Urinary bladder (tissue), 4 donors: ENCODE results near the gene OR6C65. TPM values are rescaled to one million over a fixed set of nuclear protein-coding genes. Genes with fewer than 3 reads are reported as not detected.
"Not testable (repeated sequence)": the region's sequence is repeated elsewhere in the genome, so short reads cannot be mapped to it uniquely, and the experiment has no call there.

ENCODE experiments used
- DNase-seq: peaks from one replicate; pipeline ENCODE4 v3.0.0-alpha.2; 2015; ENCODE audit errors: extremely low spot score
- H3K27ac ChIP-seq: one replicate; pipeline ENCODE4 v1.5.1; 2013; ENCODE audit warnings: low read depth, mild to moderate bottlenecking, moderate library complexity
- H3K36me3 ChIP-seq: one replicate; pipeline ENCODE4 v1.6.1; 2013; ENCODE audit warnings: mild to moderate bottlenecking, moderate library complexity; ENCODE audit not compliant: insufficient read depth
- H3K4me1 ChIP-seq: one replicate; pipeline ENCODE4 v1.6.1; 2013; ENCODE audit warnings: mild to moderate bottlenecking, moderate library complexity; ENCODE audit not compliant: insufficient read depth
- H3K4me3 ChIP-seq: one replicate; pipeline ENCODE4 v1.5.1; 2013; ENCODE audit warnings: low read depth, low read length
- WGBS: extraction: QIAGEN DNeasy Blood & Tissue Kit; methylation state at CpG from one replicate; pipeline ENCODE4 v1.1.7; 2013; 5-methylcytosine and 5-hydroxymethylcytosine counted together
- polyA plus RNA-seq: library from polyadenylated mRNA; stranded (reverse); fragments of 200-250 nt; gene quantifications from one replicate; pipeline ENCODE4 v1.2.3, GENCODE V29; 2013
- total RNA-seq: library from RNA; depleted of rRNA; stranded (reverse); fragments of >200 nt; gene quantifications from one replicate; pipeline ENCODE4 v1.2.3, GENCODE V29; 2014
- donor health status: healthy with polysubstance abuse.
- donor health status: healthy.

Gene OR6C65
- total RNA-seq (not detected), polyA plus RNA-seq (not detected)

DNA sequence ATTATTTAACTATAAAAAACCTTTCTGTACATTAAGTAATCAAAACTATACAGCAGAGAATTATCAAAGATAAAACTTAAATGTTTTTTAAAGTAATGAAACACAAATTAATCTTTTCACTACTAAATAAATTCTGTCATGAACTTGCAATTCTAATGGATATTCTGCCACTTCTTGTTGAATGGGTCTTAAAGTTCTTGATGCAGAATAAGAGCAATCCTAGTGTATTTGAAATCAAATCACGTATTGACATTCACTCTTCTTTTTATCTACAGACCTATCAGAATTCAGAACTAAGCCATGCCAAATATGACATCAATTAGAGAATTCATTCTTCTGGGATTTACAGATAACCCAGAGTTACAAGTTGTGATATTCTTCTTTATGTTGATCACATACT, at the start of gene OR6C65:
OR6C65 (plus strand) TSS at position 301 of the 400 bp plus-strand sequence; CDS start at position 301, 0 bp downstream.
- Histone ChIP-seq H3K27ac (no peak within 1 kb of the TSS), H3K4me1 (no peaks in the 10 kb centered on the region), H3K4me3 (no peak within 1 kb of the TSS), H3K36me3 (no peaks in the 10 kb centered on the region)
- no peak for DNase-seq
- 83% methylated on average over 1 of the region's 1 CpG for WGBS

DNA sequence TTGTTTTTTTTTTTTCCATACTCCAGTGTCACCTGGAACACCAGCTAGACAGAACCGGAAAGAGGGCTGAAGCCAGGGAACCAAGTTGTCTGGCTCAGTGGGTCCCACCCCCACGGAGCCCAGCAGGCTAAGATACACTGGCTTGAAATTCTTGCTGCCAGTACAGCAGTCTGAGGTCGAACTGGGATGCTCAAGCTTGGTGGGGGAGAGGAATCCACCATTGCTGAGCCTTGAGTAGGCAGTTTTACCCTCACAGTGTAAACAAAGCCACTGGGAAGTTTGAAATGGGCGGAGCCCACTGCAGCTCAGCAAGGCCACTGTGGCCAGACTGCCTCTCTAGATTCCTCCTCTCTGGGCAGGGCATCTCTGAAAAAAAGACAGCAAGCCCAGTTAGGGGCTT, 45.0 kb upstream of the OR6C65 start:
- not testable (repeated sequence) for H3K4me3 ChIP-seq, H3K4me1 ChIP-seq, DNase-seq, H3K27ac ChIP-seq, H3K36me3 ChIP-seq
- WGBS, result 60% methylated on average over 4 of the region's 4 CpGs

DNA sequence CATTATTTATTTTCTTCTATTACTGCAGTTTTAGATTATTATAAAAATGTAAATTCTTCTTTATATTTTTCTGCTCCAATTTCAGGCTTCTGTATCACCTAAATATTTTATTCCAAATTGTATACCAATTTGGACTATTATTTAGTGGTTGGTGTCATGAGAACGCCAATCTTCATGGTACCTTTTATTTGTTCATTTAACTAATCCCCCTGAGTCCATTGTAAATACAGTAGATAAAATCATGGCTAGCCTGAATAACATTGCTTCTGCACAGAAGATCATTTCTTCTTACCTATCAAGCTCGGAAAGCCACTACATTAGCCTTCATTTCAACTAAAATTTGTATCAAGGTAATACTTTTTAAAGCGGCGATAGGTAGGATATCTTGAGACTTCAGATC, 37.7 kb upstream of the OR6C65 start, which contains the start of gene OR6C75:
OR6C75 (plus strand) TSS at position 301 of the 400 bp plus-strand sequence. CDS start 2,136 bp downstream, outside the sequence.
- no peak within 1 kb of the TSS for H3K4me3 ChIP-seq
- H3K27ac ChIP-seq, result no peak within 1 kb of the TSS
- 84% methylated on average over 4 of the region's 4 CpGs for WGBS
- H3K4me1 ChIP-seq, result no peaks in the 10 kb centered on the region
- DNase-seq, result no peak
- H3K36me3 ChIP-seq, result no peaks in the 10 kb centered on the region

DNA sequence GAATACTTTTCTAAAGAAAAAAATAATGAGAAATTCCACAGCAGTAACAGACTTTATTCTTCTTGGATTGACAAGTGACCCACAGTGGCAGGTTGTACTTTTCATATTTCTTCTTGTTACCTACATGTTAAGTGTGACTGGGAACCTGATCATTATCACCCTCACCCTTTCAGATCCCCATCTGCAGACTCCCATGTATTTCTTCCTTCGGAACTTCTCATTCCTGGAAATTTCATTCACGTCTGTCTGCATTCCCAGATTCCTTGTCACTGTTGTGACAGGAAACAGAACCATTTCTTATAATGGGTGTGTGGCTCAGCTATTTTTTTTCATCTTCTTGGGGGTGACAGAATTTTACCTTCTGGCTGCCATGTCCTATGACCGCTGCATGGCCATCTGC, 35.2 kb upstream of the OR6C65 start:
- Histone ChIP-seq H3K27ac (no peak overlapping the region), H3K4me1 (no peaks in the 10 kb centered on the region), H3K4me3 (no peak overlapping the region), H3K36me3 (no peaks in the 10 kb centered on the region)
- 67% methylated on average over 3 of the region's 3 CpGs for WGBS
- DNase-seq, result no peak

DNA sequence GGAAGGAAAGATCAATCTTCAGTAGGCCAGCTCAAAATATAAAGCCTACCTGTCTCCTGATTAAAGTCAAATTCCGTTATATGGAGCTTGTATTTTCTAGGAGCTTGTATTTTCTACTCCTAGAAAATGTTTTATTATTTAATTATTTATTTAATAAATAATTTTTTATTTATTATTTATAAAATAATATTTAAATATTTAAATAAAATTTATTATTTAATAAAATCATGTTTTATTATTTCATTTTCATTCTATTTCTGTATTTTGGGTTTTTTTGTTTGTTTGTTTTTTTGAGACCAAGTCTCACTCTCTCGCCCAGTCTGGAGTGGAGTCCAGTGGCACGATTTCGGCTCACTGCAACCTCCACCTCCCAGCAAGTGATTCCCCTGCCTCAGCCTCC, 27.8 kb upstream of the OR6C65 start:
- no peaks in the 10 kb centered on the region for H3K36me3 ChIP-seq
- H3K27ac ChIP-seq, result no peak overlapping the region
- 82% methylated on average over 4 of the region's 4 CpGs for WGBS
- no peaks in the 10 kb centered on the region for H3K4me1 ChIP-seq
- no peak for DNase-seq
- H3K4me3 ChIP-seq, result no peak overlapping the region

DNA sequence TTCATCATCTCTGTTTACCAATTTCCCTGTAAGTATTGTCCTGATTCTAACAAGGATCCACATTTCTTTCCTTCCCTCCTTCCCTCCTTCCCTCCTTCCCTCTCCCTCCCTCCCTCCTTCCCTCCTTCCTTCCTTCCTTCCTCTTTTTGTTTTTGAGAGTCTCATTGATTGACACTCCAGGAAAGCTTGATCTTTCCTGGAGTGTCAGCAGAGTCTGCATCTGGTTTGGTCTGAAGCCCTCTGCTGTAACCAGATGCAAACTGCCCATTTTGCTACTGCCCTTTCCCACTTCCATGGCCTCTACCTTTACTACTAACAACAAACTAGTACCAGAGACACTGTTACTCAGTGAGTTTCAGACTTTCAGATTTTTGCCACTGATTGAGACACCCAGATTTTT, 14.4 kb upstream of the OR6C65 start:
- Histone ChIP-seq H3K4me1 (no peaks in the 10 kb centered on the region), H3K27ac (no peak overlapping the region), H3K4me3 (no peak overlapping the region)

DNA sequence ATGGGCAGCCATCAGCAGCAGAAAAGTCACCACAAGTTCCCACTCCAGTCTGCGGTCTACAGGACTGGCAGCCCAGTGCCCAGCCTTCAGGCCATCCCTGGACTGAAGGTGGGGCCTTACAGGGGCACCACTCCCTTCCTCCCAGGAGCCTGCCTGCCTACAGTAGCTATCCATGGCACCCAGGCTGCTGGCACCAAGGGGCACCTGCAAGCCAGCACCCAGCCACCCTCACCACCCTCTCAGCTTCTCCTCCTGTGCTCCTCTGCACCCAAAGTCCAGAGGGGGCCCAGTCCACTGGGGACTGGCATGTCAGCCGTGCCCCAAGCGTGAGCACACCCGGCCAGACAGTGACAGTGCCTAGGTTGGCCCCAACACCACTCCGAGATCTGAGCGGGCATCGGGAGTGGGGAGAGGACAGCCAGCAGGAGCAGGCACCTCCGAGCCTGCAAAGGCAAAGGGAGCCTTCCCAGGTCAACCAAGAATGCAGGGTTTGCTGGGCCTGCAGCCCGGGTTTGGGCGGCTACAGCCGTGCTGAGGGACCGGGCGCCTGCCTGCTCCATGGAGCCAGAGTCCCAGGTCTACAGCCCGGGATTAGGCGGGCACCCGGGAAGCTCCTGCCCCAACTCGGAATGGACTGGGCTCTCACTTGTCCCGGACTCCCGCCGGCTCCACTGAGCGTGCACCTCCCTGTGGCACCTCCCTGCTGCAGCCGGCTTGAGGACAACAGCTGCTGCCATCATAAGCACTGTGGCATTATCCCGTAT, 8.1 kb upstream of the OR6C65 start:
- Histone ChIP-seq H3K4me3 (no peak overlapping the region), H3K4me1 (no peaks in the 10 kb centered on the region), H3K27ac (no peak overlapping the region), H3K36me3 (no peaks in the 10 kb centered on the region)
- WGBS, result 90% methylated on average over 23 of the region's 23 CpGs
- no peak for DNase-seq

More for the DNA sequence above, 14.4 kb upstream of the OR6C65 start:
- DNase-seq, result no peak
- H3K36me3 ChIP-seq, result no peaks in the 10 kb centered on the region

DNA sequence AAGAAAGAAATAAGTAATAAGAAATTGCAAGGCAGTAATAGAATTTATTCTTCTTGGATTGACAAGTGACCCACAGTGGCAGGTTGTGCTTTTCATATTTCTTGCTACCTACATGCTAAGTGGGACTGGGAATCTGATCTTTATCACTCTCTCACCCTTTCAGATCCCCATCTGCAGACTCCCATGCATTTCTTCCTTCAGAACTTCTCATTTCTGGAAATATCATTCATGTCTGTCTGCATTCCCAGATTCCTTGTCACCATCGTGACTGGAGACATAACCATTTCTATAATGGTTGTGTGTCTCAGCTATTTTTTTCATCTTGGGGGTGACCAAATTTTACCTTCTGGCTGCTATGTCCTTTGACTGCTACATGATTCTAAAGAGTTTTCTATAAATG, 4.0 kb upstream of the OR6C65 start:
- no peak for DNase-seq
- no peak overlapping the region for H3K27ac ChIP-seq
- H3K4me1 ChIP-seq, result no peaks in the 10 kb centered on the region
- WGBS, result 79% methylated on average over 1 of the region's 1 CpG
- no peaks in the 10 kb centered on the region for H3K36me3 ChIP-seq
- H3K4me3 ChIP-seq, result no peak overlapping the region

DNA sequence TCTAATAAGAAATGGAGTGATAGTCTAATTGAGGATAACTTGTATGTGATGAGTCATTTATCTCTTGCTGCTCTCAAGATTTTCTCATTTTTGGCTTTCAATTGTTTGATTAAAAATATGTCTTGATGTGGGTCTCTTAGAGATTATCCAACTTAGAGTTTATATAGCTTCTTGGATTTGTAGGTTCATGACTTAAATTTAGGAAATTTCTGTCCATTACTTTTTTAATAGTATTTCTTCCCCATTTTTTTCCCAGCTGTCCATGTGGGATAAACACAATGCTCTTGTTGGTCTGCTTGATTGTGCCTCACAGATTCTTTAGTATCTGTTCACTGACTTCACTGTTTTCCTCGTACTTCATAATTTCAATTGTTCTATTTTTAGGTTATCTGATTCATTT, 7.5 kb downstream of the OR6C65 start:
- Histone ChIP-seq H3K27ac (no peak overlapping the region), H3K36me3 (no peaks in the 10 kb centered on the region), H3K4me3 (no peak overlapping the region), H3K4me1 (no peaks in the 10 kb centered on the region)
- 80% methylated on average over 1 of the region's 1 CpG for WGBS
- DNase-seq, result no peak

DNA sequence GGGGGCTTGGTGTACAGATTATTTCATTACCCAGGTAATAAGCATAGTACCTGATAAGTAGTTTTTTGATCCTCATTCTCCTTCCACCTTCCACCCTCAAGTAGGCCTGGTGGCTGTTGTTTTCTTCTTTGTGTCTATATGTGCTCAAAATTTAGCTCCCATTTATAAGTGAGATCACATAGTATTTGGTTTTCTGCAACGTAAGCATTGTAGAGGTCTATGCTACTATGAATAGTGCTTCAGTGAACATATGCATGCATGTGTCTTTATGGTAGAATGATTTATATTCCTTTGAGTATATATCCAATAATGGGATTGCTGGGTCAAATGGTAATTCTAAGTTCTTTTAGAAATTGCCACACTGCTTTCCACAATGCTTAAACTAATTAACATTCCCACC, 8.8 kb downstream of the OR6C65 start:
- not testable (repeated sequence) for H3K36me3 ChIP-seq, H3K4me3 ChIP-seq, DNase-seq, H3K4me1 ChIP-seq, H3K27ac ChIP-seq
- 94% methylated on average over 1 of the region's 1 CpG for WGBS

DNA sequence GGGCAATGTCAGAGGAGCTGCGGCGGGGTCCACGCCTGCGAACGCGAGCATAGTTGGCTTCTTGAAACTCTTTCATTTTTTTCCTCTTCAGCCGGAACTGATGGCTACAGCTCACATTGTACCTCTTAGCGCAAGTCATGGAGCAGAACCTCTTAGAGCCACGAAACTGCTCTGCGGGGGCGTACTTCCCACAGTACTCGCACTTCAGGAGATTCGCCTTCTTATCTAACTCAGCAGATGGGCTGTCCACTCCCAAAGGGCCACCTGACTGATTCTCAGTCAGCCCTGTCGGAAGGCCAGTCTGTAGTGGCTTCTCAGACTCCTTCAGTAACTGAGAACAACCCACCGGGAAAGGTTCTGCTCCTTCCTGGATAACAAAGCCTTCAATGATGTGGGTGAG, 11.8 kb downstream of the OR6C65 start:
- WGBS, result 95% methylated on average over 15 of the region's 15 CpGs
- DNase-seq, H3K4me3 ChIP-seq, H3K36me3 ChIP-seq, H3K27ac ChIP-seq, H3K4me1 ChIP-seq: not testable (repeated sequence)

DNA sequence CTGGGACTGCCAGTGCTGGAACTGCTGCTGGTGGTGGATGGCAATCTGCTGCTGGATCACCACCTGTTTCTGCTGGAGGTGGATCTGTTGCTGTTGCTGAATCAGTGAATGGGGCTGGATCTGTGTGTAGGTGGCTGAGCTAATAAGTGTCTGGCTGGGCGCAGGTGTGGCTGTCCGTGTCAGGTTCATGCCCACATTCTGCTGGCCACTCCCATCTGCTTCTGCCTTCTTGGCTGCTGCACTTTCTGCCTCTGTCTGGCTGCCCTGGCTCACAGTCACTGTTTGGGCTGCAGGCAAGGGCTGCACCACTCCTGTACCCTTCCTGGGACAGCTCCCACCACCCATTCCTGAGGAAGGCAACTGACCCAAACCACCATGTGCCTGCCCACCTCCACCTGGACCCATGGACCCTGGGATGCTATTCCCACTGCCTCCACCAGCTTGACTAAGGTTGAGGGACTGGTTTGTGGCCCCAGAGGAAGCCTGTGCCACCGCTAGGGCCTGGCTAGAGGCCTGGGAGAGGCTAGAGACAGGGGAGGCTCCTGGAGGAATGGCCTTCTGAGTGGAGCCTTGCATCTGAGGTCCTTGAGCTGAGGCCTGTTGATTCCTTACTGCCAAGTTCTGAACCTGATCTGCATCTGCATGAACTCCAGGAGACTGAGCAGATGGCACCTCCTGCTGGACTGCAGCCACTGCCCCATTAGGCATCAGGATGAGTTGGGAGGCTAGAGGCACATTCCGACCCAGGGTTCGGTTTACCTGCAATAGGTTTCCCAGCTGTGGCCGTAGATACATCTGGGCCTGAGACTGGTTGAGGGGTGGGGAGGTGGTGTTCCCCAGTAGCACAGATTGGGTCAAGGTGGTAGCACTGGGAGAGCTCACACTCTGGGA, 13.4 kb downstream of the OR6C65 start:
- not testable (repeated sequence) for H3K36me3 ChIP-seq, DNase-seq
- 86% methylated on average over 5 of the region's 6 CpGs for WGBS

DNA sequence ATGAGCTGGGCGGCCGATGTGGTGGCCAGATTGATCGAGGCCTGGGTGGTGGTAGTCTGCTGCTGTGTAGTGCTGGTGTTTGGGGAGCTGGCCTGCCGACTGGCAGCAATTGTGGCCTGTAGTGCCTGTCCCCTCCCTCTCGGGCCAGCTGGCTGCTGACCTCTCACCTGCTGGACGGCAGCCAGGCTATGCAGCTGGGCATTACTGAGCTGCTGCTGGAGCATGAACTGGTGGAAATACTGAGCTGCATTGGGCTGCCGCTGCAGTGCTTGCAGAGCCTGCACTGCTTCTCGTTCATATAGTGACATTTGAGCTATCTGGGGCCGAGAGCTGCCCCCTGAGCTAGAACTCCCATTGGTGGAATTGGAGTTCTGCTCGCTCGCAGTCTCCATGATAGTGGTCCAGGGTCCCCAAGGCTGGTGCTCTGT, 14.1 kb downstream of the OR6C65 start:
- not testable (repeated sequence) for H3K4me3 ChIP-seq, H3K4me1 ChIP-seq, DNase-seq, H3K27ac ChIP-seq, H3K36me3 ChIP-seq
- 41% methylated on average over 11 of the region's 11 CpGs for WGBS

More for the DNA sequence above, 13.4 kb downstream of the OR6C65 start:
- H3K4me3 ChIP-seq, H3K4me1 ChIP-seq, H3K27ac ChIP-seq: not testable (repeated sequence)

DNA sequence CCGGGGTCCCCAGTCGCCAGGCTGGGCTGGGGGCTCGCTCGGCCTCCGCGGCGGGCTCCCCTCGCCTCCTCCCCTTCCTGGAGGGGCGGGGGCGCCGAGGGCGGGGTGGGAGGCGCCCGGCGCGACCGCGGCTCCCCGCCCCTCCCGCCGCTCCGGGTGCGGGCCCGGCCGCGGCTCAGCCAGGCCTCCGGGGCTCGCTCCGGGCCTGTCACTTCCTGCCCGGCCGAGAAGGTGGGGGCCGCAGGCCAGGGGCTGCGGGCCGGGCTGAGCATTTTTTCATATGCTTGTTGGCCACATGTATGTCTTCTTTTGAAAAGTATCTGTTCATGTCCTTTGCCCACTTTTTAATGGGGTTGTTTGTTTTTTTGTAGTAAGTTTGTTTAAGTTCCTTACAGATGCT, 14.6 kb downstream of the OR6C65 start:
- H3K4me1 ChIP-seq, DNase-seq, H3K36me3 ChIP-seq, H3K27ac ChIP-seq, H3K4me3 ChIP-seq: not testable (repeated sequence)
- 10% methylated on average over 7 of the region's 34 CpGs for WGBS
